ENCODE measurements around the gene TPR.

Gene TPR

DNA sequence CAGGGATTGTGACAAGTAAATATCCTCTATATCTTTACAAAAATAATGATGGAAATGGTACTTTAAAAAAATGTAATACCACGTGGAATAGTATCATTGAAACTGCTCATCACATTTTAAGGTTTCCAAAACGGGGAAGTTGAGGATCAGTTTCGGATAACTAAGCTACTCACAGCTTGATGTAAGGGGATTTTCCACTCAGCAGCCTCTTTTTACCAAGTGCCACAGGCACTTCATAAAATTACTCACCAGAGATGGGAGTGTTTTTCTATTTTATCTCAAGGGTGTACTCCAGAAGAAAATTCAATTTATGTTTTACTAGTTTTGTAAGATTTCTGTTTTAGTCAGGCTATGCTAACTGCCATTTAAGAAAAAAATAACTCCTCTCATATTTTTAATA, 91.7 kb downstream of the TPR start:
- DNase-seq, result no peak

DNA sequence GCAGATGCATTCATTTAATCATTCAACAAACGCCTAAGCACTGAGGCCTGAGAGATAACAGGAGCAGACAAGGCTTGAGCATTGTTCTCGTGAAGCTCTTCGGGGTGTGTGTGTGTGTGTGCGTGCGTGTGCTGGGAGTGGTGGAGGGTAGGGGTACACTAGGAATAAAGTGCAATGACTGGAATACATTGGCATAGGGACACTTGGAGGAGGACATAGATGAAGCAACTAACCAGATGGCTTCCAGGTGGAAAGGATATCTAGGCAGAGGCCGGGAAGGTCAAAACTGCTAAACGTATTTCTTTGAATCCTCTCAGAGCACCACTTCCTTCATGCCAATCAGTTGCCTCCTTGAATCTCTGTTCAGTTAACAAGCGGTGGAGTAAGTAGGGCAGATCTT, 92.6 kb downstream of the TPR start:
- no peak for DNase-seq

DNA sequence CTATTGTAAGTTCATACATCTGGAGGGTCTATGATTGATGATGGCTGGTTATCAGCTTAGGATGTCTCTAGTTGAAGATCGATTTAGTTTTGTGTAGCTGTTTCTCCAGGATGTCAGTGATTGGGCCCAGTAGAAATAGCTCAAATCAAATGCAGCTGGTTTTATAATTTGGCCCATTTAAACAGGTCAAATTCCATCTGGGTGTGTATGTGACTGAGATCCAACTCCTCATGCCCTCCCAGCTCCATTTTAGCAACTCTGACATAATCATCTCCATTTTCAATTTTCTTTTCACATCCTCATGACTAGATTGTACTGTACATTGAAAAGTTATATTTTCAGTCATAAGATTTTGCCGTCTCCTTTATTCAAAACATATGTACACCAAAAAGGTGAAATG, 99.2 kb downstream of the TPR start:
- no peak for DNase-seq

DNA sequence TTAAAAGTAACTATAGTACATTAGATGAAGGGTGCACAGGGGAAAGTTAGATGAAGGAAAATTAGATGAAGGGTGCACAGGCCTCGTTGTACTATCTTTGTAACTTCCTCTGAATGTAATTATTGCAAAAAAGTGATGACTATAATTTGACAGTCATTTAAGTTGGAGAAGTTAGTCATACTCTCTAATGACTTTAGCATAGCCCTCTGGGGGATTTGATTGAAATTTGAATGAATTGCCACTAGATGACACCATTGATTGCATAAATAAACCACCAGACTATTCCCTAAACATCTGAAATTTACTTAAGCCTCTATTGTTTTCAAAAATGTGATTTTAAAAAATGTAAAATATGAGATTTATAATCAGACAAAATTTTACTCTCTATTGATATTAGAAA, 102.6 kb downstream of the TPR start:
- DNase-seq, result no peak

DNA sequence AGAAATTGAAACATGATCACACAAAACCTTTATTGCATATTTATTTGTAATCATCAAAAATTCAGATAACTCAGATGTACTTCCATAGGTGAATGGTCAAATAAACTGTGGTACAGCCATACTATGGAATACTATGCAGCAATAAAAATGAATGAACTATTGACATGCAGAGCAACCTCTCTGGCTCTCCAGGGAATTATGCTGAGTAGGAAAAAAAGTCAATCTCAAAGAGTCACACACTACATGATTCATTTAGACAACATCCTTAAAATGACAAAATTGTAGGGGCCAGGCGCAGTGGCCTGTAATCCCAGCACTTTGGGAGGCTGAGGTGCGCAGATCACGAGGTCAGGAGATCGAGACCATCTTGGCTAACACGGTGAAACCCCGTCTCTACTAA, 104.0 kb downstream of the TPR start:
- DNase-seq, result no peak

Data from NCI-H1930 (cell line).